Epidermal melanocyte (primary cell): Measurements from ENCODE around the gene ABCG1.

ENCODE experiments used
- DNase-seq: peaks from one replicate; pipeline ENCODE4 v3.0.0; 2011; ENCODE audit warnings: low spot score; ENCODE audit not compliant: insufficient read length

Gene ABCG1

GRCh38 chr21:42266971-42267556 is 48.1 kb downstream of the ABCG1 start:
- no peak for DNase-seq

- no peak for DNase-seq
Measured at GRCh38 chr21:42269386-42269785, 50.4 kb downstream of the ABCG1 start.

GRCh38 chr21:42271065-42271464 is 52.1 kb downstream of the ABCG1 start:
- DNase-seq, result no peak

- DNase-seq, result no peak
Measured at GRCh38 chr21:42272109-42272962, 53.4 kb downstream of the ABCG1 start.

- DNase-seq, result no peak
Measured at GRCh38 chr21:42272984-42273600, 54.2 kb downstream of the ABCG1 start.

DNA sequence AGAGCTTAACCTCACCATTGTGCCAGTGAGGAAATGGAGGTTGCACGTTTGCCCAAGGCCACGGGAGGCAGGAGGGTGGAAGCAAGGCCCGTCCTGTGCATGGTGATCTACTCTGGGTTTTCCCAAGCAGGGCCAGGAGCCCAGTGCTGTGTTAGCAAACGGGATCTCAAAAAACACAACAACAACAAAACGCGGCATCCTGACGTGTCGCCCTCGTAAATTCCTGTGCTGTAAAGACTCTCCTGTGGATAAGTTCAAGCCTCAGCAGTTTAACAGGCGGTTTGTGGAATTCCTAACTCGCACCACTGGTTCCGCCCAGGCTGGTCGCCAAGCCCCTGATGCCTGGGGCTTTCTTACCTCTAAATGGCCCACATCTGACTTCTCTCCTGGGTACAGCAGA is 57.1 kb downstream of the ABCG1 start:
- no peak for DNase-seq

DNA sequence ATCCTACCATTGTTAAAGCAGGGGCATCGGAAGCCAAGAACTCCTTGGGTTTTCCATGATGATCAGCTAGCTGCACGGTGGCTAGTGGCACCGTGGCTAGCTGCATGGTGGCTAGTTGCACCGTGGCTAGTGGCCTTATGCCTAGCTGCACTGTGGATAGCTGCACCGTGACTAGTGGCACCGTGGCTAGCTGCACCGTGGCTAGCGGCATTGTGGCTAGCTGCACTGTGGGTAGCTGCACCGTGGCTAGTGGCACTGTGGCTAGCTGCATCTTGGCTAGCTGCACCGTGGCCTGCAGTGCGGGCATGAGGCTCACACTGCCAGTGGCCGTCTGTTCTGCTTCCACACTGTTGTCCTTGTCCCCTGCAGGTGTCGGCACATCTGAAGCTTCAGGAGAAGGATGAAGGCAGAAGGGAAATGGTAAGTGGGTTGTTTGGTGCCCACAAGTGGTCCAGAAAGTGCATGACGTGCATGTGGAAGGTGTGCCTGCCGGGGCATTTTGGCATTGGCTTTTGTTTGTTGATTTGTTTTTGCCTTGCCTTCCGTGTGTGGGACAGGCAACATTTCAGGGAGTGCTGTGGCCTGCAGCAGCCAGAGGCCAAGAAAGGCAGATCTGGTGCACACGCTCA is 57.7 kb downstream of the ABCG1 start:
- DNase-seq, result no peak

GRCh38 chr21:42277593-42277992 is 58.7 kb downstream of the ABCG1 start:
- DNase-seq, result no peak

DNA sequence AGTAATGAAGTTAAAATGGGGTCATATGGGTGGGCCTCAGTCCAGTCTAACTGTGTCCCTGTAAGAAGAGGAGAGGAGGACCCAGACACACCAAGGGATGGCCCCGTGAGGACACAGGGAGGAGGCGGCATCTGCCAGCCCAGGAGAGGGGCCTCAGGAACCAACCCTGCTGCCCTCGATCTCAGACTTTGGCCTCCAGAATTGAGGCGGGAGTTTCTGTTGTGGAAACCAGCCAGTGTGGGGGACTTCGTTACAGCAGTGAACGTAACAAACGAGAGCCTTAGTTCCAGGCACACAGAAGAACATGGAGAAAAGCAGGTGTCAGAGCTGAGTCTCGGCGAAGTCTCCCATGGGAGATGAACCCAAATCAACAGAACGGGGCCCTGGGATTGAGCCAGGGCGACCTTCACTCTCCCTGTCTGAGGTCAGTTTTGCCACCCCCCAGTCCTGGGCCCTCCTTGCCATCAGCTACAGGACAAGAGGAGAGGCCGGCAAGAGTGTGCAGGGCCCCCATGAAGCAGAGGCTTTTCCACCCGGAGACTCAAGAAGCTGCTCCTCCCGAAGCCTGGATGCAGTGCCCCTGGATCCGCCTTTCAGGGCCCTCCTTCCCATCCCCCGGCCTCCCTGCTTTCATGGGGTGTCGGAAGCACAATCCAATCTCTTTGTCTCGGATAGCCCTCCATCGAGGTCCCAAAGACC is 59.7 kb downstream of the ABCG1 start:
- DNase-seq, result no peak

DNA sequence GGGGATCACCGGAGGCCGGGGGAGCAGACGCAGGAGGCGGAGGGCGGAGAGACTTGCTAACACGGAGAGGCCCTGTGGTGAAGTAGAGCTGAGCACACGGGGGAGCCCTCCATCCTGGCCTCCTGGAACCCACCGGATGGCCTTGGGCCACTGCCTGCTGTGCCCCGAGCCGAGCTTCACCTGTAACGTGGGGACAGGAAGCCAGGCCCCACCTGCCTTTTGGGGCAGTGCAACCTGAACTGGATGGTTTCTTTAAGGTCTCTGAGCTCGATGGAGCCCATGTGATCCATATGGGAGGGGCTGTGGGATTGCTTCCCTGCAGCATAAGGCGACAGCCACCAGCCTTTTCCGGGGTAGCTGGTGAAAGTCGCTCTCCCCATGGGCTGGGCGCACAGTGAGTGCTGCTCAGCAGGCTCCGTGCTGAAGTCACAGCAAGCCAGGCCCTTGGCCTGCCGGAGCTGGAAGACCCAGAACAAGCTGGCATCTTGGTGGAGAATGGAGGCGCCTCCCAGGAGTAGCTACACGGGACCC is 60.5 kb downstream of the ABCG1 start:
- DNase-seq, result no peak

DNA sequence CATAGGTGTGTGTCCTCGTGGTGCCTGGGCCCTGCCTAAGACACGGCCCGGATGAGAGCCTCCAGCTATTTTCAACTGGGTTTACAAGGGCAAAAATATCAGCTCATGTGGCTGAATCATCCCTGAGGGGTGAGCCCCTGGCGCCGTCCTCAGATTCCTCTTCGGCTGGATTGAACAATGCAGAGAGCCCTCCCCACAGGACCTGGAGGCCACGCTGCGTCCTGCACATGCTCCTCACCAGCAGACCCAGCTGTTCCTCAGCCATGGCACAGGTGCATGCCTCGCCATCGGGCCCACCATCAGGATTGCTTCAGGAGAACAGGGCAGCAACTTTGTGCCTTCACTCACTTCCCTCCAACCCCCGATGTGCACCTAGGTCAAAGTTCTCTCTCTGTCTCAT is 60.9 kb downstream of the ABCG1 start:
- no peak for DNase-seq

GRCh38 chr21:42280356-42281180 is 61.6 kb downstream of the ABCG1 start:
- no peak for DNase-seq

DNA sequence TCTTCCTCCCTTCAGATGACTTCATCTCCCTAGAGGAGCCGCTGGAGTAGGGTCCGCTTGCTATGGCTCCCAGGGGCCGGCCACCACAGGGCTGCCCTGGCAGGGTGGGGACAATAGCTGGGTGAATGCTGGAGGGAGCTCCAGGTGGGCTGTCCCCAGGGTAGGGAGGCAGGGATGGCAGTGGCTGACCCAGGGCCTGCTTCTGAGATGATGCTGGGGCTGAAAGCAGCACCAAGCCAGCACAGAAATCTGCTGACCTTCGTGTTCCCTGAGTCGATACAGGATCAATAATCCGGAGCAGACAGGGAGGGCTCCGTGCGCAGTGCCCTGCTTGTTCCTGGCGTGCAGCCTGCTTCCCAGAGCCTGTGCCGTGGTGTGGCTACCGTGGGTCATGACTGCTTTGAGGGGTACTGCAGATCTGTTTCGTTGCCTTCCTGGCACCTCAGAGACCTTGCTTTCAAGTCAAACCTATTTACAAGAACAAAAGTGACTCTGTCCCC is 62.3 kb downstream of the ABCG1 start:
- DNase-seq, result no peak

GRCh38 chr21:42282021-42282420 is 63.1 kb downstream of the ABCG1 start:
- DNase-seq, result no peak

GRCh38 chr21:42282715-42283114 is 63.8 kb downstream of the ABCG1 start:
- no peak for DNase-seq

GRCh38 chr21:42285569-42286245 is 66.8 kb downstream of the ABCG1 start:
- DNase-seq, result no peak

DNA sequence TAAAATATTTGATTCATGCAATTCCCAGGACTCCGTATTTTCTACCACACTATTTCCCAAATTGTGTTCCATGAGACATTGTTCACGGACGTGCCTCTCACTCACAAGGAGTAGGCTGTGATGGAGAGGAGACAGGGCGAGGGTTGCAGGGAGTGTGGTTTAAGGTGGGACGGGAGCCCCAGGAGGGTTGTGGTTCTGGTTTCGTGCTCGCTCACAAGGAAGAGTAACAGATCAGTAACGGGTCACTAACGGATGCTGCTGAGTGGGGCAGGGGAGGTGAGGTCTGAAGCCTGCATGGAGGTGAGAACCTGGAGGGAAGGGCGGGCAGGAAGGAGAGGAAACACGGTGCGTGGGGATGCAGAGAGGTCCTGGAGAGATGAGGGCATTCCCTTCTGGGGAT is 67.5 kb downstream of the ABCG1 start:
- DNase-seq, result no peak

DNA sequence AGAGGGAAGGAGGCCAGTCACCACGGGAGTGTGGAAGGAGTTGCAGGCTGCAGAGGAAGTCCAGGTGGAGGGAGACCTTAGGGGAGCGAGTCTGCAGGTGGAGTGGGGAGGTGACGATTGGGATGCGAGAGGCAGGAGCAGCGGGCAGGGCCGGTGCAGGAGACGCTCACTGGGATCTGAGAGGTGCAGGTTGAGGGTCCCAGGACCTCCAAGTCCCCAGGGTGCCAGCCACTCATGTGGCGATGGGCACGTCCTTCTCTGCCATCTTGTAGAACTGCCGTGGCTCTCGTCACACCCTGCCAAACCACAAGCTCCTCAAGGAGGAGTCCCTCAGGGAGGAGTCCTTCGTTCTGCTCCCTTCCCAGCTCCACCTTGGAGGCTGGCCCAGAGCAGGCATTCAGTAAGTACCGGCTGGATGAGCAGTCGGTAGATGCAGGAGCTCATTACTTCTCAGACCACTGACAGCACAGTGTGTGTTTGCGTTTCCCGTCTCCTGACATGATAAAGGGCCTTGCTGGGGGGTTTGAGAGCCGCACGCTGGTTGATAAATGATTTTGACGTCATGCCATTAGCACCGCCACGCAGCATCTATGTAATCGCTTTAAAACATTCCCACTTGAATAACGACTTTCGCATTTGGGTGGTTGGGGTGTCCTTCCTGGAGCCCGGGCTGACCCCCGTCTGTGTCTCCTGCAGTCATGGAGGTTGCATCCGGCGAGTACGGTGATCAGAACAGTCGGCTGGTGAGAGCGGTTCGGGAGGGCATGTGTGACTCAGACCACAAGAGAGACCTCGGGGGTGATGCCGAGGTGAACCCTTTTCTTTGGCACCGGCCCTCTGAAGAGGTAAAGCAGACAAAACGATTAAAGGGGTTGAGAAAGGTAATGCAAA is 68.5 kb downstream of the ABCG1 start:
- DNase-seq, result no peak

DNA sequence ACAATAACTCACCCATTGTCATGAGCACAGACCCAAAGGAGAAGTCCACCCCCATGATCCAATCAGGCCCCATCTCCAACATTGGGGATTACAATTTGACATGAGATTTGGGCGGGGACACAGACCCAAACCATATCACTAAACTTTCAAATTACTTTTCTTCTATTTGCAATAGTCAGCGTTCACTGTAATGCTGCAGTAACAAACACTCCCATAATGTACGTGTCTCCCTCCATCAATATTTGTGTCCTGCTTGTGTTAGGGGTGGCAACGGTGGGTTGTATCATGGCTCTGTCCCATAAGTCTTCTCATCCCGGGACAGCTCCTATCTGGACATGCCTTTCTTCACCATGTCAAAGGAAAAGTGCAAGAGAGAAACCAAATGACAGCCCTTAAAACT is 70.0 kb downstream of the ABCG1 start:
- DNase-seq, result no peak
